Gastrocnemius medialis (tissue), 4 donors: ENCODE data around the gene NFIA. TPM values are rescaled to one million over a fixed set of nuclear protein-coding genes. Genes with fewer than 3 reads are reported as not detected.

ENCODE experiments used
- ATAC-seq, 2 donors: fragments of 150-250 bp; one replicate each; pipeline ENCODE4 v1.9.1; 2016
- DNase-seq, 2 donors: peaks; one replicate each; pipeline ENCODE4 v3.0.0-alpha.2; 2019
- H3K27ac ChIP-seq, 4 donors: fragments of 200-600 bp; sonication (generic); 1 replicate in 1 of 4; 2 replicates in 3 of 4; pipeline ENCODE4 v1.5.1; 2016 to 2018; ENCODE audit warnings: mild to moderate bottlenecking in 2 of 4, moderate library complexity in 1 of 4
- H3K27me3 ChIP-seq, 3 donors: fragments of 200-600 bp; sonication (generic) in 2 of 3; 1 replicate in 1 of 3; 2 replicates in 2 of 3; pipeline versions ENCODE4 v1.5.1 to v1.6.0; 2016 to 2019; ENCODE audit warnings: mild to moderate bottlenecking in 1 of 3, moderate library complexity in 1 of 3
- H3K36me3 ChIP-seq, 2 donors: fragments of 200-600 bp; sonication (generic) in 1 of 2; one replicate each; pipeline ENCODE4 v1.5.1; 2017 to 2018
- H3K4me1 ChIP-seq, 2 donors: fragments of 200-600 bp; sonication (generic) in 1 of 2; one replicate each; pipeline ENCODE4 v1.5.1; 2016 to 2017; ENCODE audit warnings: mild to moderate bottlenecking in 2 of 2
- H3K4me3 ChIP-seq, 4 donors: fragments of 200-600 bp; sonication (generic) in 3 of 4; 1 replicate in 1 of 4; 2 replicates in 3 of 4; pipeline ENCODE4 v1.5.1; 2016 to 2019; ENCODE audit warnings: mild to moderate bottlenecking in 2 of 4
- H3K9me3 ChIP-seq, 3 donors: fragments of 200-600 bp; sonication (generic) in 2 of 3; 1 replicate in 1 of 3; 2 replicates in 2 of 3; pipeline ENCODE4 v1.5.1; 2016 to 2019
- CTCF ChIP-seq, 5 experiments: fragments of 450-650 bp in 3 of 5; fragments of 200-600 bp in 2 of 5; sonication (generic) in 2 of 5; IDR thresholded peaks in 4 of 5; conservative IDR thresholded peaks in 1 of 5; 1 replicate in 4 of 5; 2 replicates in 1 of 5; pipeline ENCODE4 v1.5.1; 2016 to 2019; ENCODE audit warnings: antibody characterized with exemption in 5 of 5, mild to moderate bottlenecking in 3 of 5, moderate library complexity in 3 of 5
- POLR2A ChIP-seq, 2 donors: fragments of 450-650 bp; IDR thresholded peaks; one replicate each; pipeline ENCODE4 v1.6.1; 2017; ENCODE audit warnings: antibody characterized with exemption in 2 of 2, mild to moderate bottlenecking in 2 of 2, moderate library complexity in 2 of 2
- in situ Hi-C, 4 donors: fragments of 200-750 bp; cut with MboI; loops; one replicate each; pipeline versions ENCODE4 v1.15.0 to v1.8.0; 2017; ENCODE audit warnings: low sequenced_read_pairs in 4 of 4
- intact Hi-C: fragments of 100-400 bp; cut with DNase I; formaldehyde crosslinking; loops from one replicate; pipeline ENCODE4 v1.15.1; 2023; ENCODE audit warnings: low total_unique reads
- total RNA-seq, 4 donors: library from RNA; depleted of rRNA; stranded (reverse); fragments of >200 nt; gene quantifications; one replicate each; pipeline versions ENCODE4 v1.1.0 to v1.2.3, GENCODE V29; 2016

Gene NFIA
- total RNA-seq, 4 donors from 2014 or later = 12.9 to 27.0 (median 26.6) TPM

- Histone ChIP-seq H3K4me1 (peaks cover 67 to 71% of the 10 kb centered on the region in 2 donors), H3K4me3 (no peak overlapping the region), H3K9me3 (no peaks in the 10 kb centered on the region), H3K27me3 (no peaks in the 10 kb centered on the region), H3K27ac (peak overlapping the region; percentile 81 to 93 (median 88)), H3K36me3 (no peaks in the 10 kb centered on the region)
- in situ Hi-C loops (no loop called here), intact Hi-C loops (no loop called here)
- DNase-seq (no peak), ATAC-seq (peak; percentile 26 to 56)
- no peak for TF ChIP-seq CTCF (IDR thresholded peaks at IDR 0.05 in 4 of 5, conservative IDR thresholded peaks at IDR 0.05 in 1 of 5)
These were observed 33.1 kb downstream of the NFIA start for GRCh38 chr1:61115436-61115835.

DNA sequence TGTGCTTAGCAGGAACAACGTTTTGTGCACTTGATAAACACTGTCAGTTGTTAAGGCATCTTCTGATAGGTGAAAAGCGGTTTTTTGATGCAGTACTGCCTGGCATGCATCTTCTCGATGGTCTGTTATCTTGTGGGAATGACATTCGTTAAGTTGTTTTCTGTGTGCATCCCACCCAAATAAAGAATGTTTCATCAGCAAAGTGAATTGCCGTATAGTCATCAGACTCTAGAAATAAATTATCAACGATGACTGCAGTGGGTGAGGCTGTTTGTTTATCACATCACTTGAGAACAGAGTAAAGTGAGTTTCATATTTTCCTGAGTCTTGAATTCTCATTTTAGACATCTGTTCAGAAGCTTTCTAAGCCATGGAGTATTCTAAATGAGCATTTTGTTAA lies 34.1 kb downstream of the NFIA start:
- Histone ChIP-seq H3K4me3 (peak overlapping the region in 1 of 4 donors; percentile 14), H3K36me3 (no peaks in the 10 kb centered on the region), H3K9me3 (no peaks in the 10 kb centered on the region), H3K27ac (peak overlapping the region; percentile 81 to 93 (median 88)), H3K27me3 (no peaks in the 10 kb centered on the region), H3K4me1 (peaks cover 64 to 68% of the 10 kb centered on the region in 2 donors)
- TF ChIP-seq CTCF (IDR thresholded peaks at IDR 0.05 in 4 of 5, conservative IDR thresholded peaks at IDR 0.05 in 1 of 5) = no peak
- TF ChIP-seq POLR2A (IDR thresholded peaks at IDR 0.05) = no peak
- in situ Hi-C loops = no loop called here
- intact Hi-C loops = no loop called here
- no peak for DNase-seq
- ATAC-seq = peak in 1 of 2 donors; percentile 43

DNA sequence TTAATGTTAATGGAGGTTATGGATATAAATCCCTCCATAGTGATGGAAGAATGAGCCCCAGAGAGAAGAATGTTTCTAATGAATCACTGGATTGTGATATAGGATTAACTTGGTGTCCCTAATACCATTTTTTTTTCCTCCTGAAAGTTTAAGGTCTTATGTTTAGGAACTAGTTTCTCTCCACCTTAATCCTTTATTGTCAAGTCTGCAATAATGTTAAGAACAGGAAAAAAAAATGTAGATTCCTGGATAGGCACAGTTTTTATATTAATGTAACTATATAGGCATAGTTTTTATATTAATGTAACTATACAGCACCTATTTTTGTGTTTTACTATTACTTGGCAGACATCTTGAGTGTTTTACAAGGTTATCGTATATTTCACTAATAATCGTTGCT lies 34.9 kb downstream of the NFIA start:
- DNase-seq = no peak
- H3K4me3 ChIP-seq = no peak overlapping the region
- H3K4me1 ChIP-seq = peaks cover 69 to 72% of the 10 kb centered on the region in 2 donors
- H3K9me3 ChIP-seq = no peaks in the 10 kb centered on the region
- TF ChIP-seq POLR2A (IDR thresholded peaks at IDR 0.05) = no peak
- no peak for TF ChIP-seq CTCF (IDR thresholded peaks at IDR 0.05 in 4 of 5, conservative IDR thresholded peaks at IDR 0.05 in 1 of 5)
- intact Hi-C loops = no loop called here
- no peak for ATAC-seq
- peak overlapping the region; percentile 81 to 93 (median 88) for H3K27ac ChIP-seq
- in situ Hi-C loops = no loop called here
- H3K27me3 ChIP-seq = no peaks in the 10 kb centered on the region
- no peaks in the 10 kb centered on the region for H3K36me3 ChIP-seq

DNA sequence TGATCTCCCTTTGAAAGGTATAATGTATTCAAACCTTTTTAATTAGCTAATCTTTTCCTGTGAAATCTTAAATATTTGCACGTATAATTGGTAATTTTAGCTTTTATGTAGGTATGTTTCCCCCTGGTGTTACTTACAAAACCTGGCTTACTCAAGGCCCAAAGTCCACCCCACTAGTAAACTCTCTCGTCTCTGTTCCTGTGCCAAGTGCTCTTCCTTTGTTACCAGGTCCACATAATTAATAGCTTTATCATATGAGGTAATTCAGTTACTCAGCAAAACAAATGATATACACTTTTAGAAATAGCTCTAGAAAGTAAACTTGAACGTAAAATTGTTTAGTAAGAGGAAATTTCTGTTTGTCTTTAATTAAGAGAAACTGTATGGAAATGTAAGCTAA lies 36.7 kb downstream of the NFIA start:
- DNase-seq (no peak), ATAC-seq (no peak)
- Histone ChIP-seq H3K4me3 (no peak overlapping the region), H3K36me3 (no peaks in the 10 kb centered on the region), H3K27ac (peak overlapping the region; percentile 81 to 93 (median 88)), H3K9me3 (no peaks in the 10 kb centered on the region), H3K27me3 (no peaks in the 10 kb centered on the region), H3K4me1 (peaks cover 87 to 89% of the 10 kb centered on the region in 2 donors)
- TF ChIP-seq POLR2A (IDR thresholded peaks at IDR 0.05) (no peak), CTCF (IDR thresholded peaks at IDR 0.05 in 4 of 5, conservative IDR thresholded peaks at IDR 0.05 in 1 of 5) (no peak)
- in situ Hi-C loops = no loop called here
- intact Hi-C loops = no loop called here
